ENCODE data around the gene ALKAL2. TPM values are rescaled to one million over a fixed set of nuclear protein-coding genes. Genes with fewer than 3 reads are reported as not detected.
"Not testable (repeated sequence)": the region's sequence is repeated elsewhere in the genome, so short reads cannot be mapped to it uniquely, and the experiment has no call there.

The ALKAL2 gene, protein sequence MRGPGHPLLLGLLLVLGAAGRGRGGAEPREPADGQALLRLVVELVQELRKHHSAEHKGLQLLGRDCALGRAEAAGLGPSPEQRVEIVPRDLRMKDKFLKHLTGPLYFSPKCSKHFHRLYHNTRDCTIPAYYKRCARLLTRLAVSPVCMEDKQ
- total RNA-seq, result under 1 TPM in 1 of 5 donors, not detected in 4; 0.35 TPM
- 0.07 TPM for total RNA-seq (2013)
- 0 to 0.15 (median 0) reads per million in 29 experiments for total RNA-seq

DNA sequence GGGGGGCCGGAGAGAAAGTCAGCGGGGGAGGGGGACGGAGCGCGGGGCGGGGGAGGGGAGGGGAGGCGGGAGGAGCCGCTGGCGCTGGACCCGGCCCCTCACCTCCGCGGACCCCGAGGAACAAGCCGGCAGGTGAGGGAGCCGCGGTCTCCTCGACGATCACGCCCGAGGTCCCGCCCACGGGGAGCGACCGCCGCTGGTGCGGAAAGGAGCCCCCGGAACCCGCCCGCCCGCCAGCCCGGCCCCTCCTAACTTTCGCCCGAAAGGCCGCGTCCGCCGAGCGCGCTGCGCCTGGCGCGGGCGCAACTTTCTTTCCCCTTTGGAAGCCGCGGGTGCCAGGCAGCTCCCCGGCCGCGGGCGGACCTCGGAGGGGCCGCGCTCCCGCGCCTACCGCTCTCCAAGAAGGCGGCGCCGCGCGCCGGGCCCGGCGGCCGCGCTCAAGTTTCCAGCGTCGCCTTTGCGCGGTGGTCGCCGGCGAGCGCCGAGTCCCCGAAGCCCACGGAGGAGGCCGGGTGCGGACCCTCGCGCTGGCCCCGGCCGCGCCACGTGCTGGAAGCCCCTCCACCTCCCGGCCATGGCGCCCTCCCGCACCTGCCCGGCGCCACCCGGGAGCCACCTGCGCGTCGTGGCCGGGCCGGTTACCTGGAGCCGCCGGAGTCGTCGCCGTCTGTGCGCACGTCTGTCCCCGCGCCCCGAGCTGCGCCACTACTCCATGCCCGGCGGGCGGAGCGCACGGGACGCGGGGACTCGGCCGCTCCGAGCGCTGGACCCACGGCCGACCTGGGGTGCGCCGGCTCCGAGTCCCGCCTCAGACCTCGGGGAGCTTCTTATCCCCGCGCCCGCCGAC, at the start of gene ALKAL2:
Gene ALKAL2 (minus strand): TSS at position 181 of the 847 bp plus-strand sequence. CDS start 256 bp downstream, outside the sequence.
- Histone ChIP-seq H3K27me3 (replicated peaks in 1 of 2; ENCODE audit: control insufficient read depth in 2 of 2, extremely low read depth in 1 of 2, insufficient read depth in 2 of 2, low read length in 1 of 2) (peaks cover 16 to 30% of the 10 kb centered on the region in 2 experiments), H3K27ac (ENCODE audit: low read length) (no peak within 1 kb of the TSS), H3K4me1 (ENCODE audit: control insufficient read depth in 1 of 2, extremely low read depth in 1 of 2, insufficient read depth in 2 of 2, low read length in 2 of 2) (peaks cover 9 to 24% of the 10 kb centered on the region in 2 experiments), H3K36me3 (ENCODE audit: control insufficient read depth in 2 of 2, extremely low read depth in 1 of 2, insufficient read depth in 1 of 2, low read length in 1 of 2) (no peaks in the 10 kb centered on the region), H3K9me3 (no peaks in the 10 kb centered on the region), H3K4me3 (ENCODE audit: control insufficient read depth in 1 of 2, extremely low read depth in 1 of 2, low read length in 1 of 2) (peak within 1 kb of the TSS in 1 of 2 donors; percentile 23)
- ChIA-PET CTCF (interaction anchor here (0.7 kb wide), 2 partner anchors 112 to 137 kb away, joined by 3 to 5 read pairs; no protein-coding TSS in a partner anchor), POLR2A (no interaction called here)
- ATAC-seq (replicated peaks in 1 of 4) (peak in 3 of 4 experiments; percentile 29 to 54 (median 46)), DNase-seq (peak in 1 of 35 experiments; percentile 11)
- peaks cover 5% of the 10 kb centered on the region for H3K36me3 Mint-ChIP-seq
- H3K27me3 Mint-ChIP-seq, result peaks cover 16 to 38% of the 10 kb centered on the region in 2 donors
- H3K9me3 Mint-ChIP-seq, result no peaks in the 10 kb centered on the region
- peaks cover 8 to 12% (median 8%) of the 10 kb centered on the region in 3 donors for H3K4me1 Mint-ChIP-seq
- no peak within 1 kb of the TSS for H3K27ac Mint-ChIP-seq
- H3K4me3 Mint-ChIP-seq, result peak within 1 kb of the TSS; percentile 44 to 74 (median 62)
- WGBS (ENCODE audit: insufficient coverage), result 3% methylated on average over 119 of the region's 128 CpGs

DNA sequence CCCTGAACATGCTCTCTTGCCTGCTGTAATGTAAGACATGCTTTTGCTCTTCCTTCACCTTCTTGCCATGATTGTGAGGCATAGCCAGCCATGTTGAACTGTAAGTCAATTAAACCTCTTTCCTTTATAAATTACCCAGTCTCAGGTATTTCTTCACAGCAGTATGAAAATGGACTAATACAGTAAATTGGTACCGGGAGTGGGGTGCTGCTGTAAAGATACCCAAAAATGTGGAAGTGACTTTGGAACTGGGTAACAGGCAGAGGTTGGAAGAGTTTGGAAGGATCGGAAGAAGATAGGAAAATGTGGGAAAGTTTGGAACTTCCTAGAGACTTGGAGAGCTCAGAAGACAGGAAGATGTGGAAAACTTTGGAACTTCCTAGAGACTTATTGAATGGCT, 49.1 kb upstream of the ALKAL2 start:
- ATAC-seq (replicated peaks in 1 of 4); H3K36me3 ChIP-seq (ENCODE audit: control insufficient read depth in 2 of 2, extremely low read depth in 1 of 2, insufficient read depth in 1 of 2, low read length in 1 of 2); H3K4me3 ChIP-seq (ENCODE audit: control insufficient read depth in 1 of 2, extremely low read depth in 1 of 2, low read length in 1 of 2); H3K27ac Mint-ChIP-seq; H3K4me1 Mint-ChIP-seq; H3K36me3 Mint-ChIP-seq; CTCF ChIA-PET; H3K4me3 Mint-ChIP-seq; POLR2A ChIA-PET; H3K27ac ChIP-seq (ENCODE audit: low read length); H3K4me1 ChIP-seq (ENCODE audit: control insufficient read depth in 1 of 2, extremely low read depth in 1 of 2, insufficient read depth in 2 of 2, low read length in 2 of 2); H3K9me3 ChIP-seq; DNase-seq: not testable (repeated sequence)
- H3K27me3 ChIP-seq (replicated peaks in 1 of 2; ENCODE audit: control insufficient read depth in 2 of 2, extremely low read depth in 1 of 2, insufficient read depth in 2 of 2, low read length in 1 of 2), result peaks cover 0 to 18% of the 10 kb centered on the region in 2 experiments
- H3K9me3 Mint-ChIP-seq, result peaks cover 20 to 40% (median 24%) of the 10 kb centered on the region in 3 donors
- WGBS (ENCODE audit: insufficient coverage), result 100% methylated on average over 2 of the region's 2 CpGs
- peaks cover 14 to 23% of the 10 kb centered on the region in 2 donors for H3K27me3 Mint-ChIP-seq

DNA sequence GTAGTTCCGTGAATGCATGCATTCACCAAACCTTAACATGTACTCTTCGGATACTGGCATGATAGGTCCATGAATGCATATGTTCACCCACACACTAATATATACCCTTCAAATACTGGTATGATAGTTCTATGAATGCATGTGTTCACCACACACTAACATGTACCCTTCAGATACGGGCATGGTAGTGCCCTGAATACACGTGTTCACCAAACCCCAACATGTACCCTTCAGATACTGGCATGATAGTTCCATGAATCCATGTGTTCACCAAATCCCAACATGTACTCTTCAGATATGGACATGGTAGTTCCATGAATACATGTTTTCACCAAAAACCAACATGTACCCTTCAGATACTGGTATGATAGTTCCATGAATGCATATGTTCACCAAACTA, 48.5 kb upstream of the ALKAL2 start:
- peaks cover 0 to 18% of the 10 kb centered on the region in 2 experiments for H3K27me3 ChIP-seq (replicated peaks in 1 of 2; ENCODE audit: control insufficient read depth in 2 of 2, extremely low read depth in 1 of 2, insufficient read depth in 2 of 2, low read length in 1 of 2)
- CTCF ChIA-PET, result no interaction called here
- peaks cover 4% of the 10 kb centered on the region for H3K9me3 ChIP-seq
- Mint-ChIP-seq H3K27ac (no peak overlapping the region), H3K9me3 (peaks cover 20 to 40% (median 24%) of the 10 kb centered on the region in 3 donors), H3K27me3 (peaks cover 11 to 23% of the 10 kb centered on the region in 2 donors), H3K36me3 (peaks cover 10% of the 10 kb centered on the region), H3K4me1 (no peaks in the 10 kb centered on the region), H3K4me3 (no peak overlapping the region)
- H3K36me3 ChIP-seq (ENCODE audit: control insufficient read depth in 2 of 2, extremely low read depth in 1 of 2, insufficient read depth in 1 of 2, low read length in 1 of 2), result no peaks in the 10 kb centered on the region
- no peak for ATAC-seq (replicated peaks in 1 of 4)
- H3K27ac ChIP-seq (ENCODE audit: low read length), result no peak overlapping the region
- no peak for DNase-seq
- POLR2A ChIA-PET, result no interaction called here
- WGBS (ENCODE audit: insufficient coverage), result 82% methylated on average over 2 of the region's 4 CpGs
- H3K4me1 ChIP-seq (ENCODE audit: control insufficient read depth in 1 of 2, extremely low read depth in 1 of 2, insufficient read depth in 2 of 2, low read length in 2 of 2), result no peaks in the 10 kb centered on the region
- H3K4me3 ChIP-seq (ENCODE audit: control insufficient read depth in 1 of 2, extremely low read depth in 1 of 2, low read length in 1 of 2), result no peak overlapping the region

DNA sequence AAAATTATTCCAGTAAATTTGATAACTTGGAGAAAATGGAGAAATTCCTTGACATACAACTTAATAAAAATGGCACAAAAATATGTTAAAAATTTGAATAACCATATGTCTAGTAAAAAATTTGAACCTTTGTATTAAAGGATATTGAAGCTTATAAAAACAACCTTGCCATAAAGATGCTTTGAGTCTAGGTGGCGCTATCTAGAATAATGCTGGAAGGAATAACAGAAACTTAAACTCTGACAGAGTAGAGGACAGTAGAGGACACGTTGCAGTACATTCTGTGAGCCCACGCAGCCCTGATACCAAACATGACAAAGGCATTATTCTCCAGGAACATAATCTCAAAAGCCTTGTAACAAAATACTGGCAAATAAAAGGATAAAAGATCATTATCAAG, 44.7 kb upstream of the ALKAL2 start:
- peaks cover 2% of the 10 kb centered on the region for H3K9me3 ChIP-seq
- no CpG with 5 or more reads among the region's 3 CpGs for WGBS (ENCODE audit: insufficient coverage)

DNA sequence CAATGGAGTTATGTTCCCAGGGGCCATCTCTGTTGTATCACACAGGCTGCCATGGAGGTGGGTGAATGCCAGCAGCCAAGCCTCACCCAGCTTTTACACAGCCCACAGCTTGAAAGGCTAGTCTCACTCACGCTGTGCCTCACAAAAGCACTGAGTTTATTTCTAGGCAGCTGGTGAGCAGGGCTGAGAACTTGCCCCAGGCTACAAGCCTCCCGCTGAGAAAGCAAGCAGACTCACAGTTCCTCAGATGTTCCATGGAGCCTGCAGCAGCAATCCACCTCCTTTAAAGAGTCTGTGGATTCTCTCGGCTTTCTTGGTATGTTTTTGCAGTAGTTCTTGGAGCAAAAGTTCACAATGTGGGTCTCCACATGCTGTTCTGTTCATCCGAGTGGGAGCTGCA, 40.9 kb upstream of the ALKAL2 start:
- Mint-ChIP-seq H3K27ac (no peak overlapping the region), H3K9me3 (peaks cover 6 to 23% (median 8%) of the 10 kb centered on the region in 3 donors), H3K4me1 (no peaks in the 10 kb centered on the region), H3K36me3 (peaks cover 10% of the 10 kb centered on the region), H3K27me3 (peaks cover 20 to 32% of the 10 kb centered on the region in 2 donors), H3K4me3 (no peak overlapping the region)
- no peak for ATAC-seq (replicated peaks in 1 of 4)
- Histone ChIP-seq H3K4me3 (ENCODE audit: control insufficient read depth in 1 of 2, extremely low read depth in 1 of 2, low read length in 1 of 2) (no peak overlapping the region), H3K9me3 (no peaks in the 10 kb centered on the region), H3K36me3 (ENCODE audit: control insufficient read depth in 2 of 2, extremely low read depth in 1 of 2, insufficient read depth in 1 of 2, low read length in 1 of 2) (no peaks in the 10 kb centered on the region), H3K4me1 (ENCODE audit: control insufficient read depth in 1 of 2, extremely low read depth in 1 of 2, insufficient read depth in 2 of 2, low read length in 2 of 2) (no peaks in the 10 kb centered on the region), H3K27ac (ENCODE audit: low read length) (no peak overlapping the region), H3K27me3 (replicated peaks in 1 of 2; ENCODE audit: control insufficient read depth in 2 of 2, extremely low read depth in 1 of 2, insufficient read depth in 2 of 2, low read length in 1 of 2) (peaks cover 0 to 10% of the 10 kb centered on the region in 2 experiments)
- POLR2A ChIA-PET, result no interaction called here
- CTCF ChIA-PET, result no interaction called here
- no peak for DNase-seq
- WGBS (ENCODE audit: insufficient coverage), result 100% methylated on average over 1 of the region's 4 CpGs

More for the DNA sequence above, 44.7 kb upstream of the ALKAL2 start:
- DNase-seq (no peak), ATAC-seq (replicated peaks in 1 of 4) (no peak)
- H3K4me1 Mint-ChIP-seq, result no peaks in the 10 kb centered on the region
- H3K4me3 Mint-ChIP-seq, result no peak overlapping the region
- H3K27ac ChIP-seq (ENCODE audit: low read length), result no peak overlapping the region
- POLR2A ChIA-PET, result no interaction called here
- peaks cover 11% of the 10 kb centered on the region for H3K36me3 Mint-ChIP-seq
- no peak overlapping the region for H3K4me3 ChIP-seq (ENCODE audit: control insufficient read depth in 1 of 2, extremely low read depth in 1 of 2, low read length in 1 of 2)
- CTCF ChIA-PET, result interaction anchor here in 1 of 2 donors (0.6 kb wide), 2 partner anchors 13 to 304 kb away, joined by 3 to 4 read pairs; no protein-coding TSS in a partner anchor
- no peak overlapping the region for H3K27ac Mint-ChIP-seq
- peaks cover 15 to 33% (median 20%) of the 10 kb centered on the region in 3 donors for H3K9me3 Mint-ChIP-seq
- peaks cover 0 to 12% of the 10 kb centered on the region in 2 experiments for H3K27me3 ChIP-seq (replicated peaks in 1 of 2; ENCODE audit: control insufficient read depth in 2 of 2, extremely low read depth in 1 of 2, insufficient read depth in 2 of 2, low read length in 1 of 2)
- peaks cover 20 to 33% of the 10 kb centered on the region in 2 donors for H3K27me3 Mint-ChIP-seq
- H3K36me3 ChIP-seq (ENCODE audit: control insufficient read depth in 2 of 2, extremely low read depth in 1 of 2, insufficient read depth in 1 of 2, low read length in 1 of 2), result no peaks in the 10 kb centered on the region
- no peaks in the 10 kb centered on the region for H3K4me1 ChIP-seq (ENCODE audit: control insufficient read depth in 1 of 2, extremely low read depth in 1 of 2, insufficient read depth in 2 of 2, low read length in 2 of 2)

DNA sequence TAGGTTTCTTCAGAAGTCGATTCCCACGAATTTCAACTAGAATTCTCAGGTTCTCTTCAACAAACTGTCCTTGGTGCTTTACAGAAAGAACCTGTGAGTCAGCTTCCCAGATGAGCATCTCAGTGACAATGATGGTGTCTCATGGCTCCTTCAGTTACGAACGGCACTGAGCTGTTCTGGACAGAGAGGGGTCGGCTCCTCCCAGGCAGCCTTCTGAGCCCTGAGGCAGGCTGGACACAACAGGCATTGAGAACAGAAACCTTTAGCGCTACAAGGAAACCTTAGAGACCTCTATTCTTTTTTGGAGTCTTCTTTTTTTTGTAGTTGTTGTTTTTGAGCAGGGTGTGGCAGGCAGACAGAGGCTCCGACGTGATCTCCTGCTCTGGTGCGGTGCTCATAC, 35.1 kb upstream of the ALKAL2 start:
- Histone ChIP-seq H3K36me3 (ENCODE audit: control insufficient read depth in 2 of 2, extremely low read depth in 1 of 2, insufficient read depth in 1 of 2, low read length in 1 of 2) (no peaks in the 10 kb centered on the region), H3K4me3 (ENCODE audit: control insufficient read depth in 1 of 2, extremely low read depth in 1 of 2, low read length in 1 of 2) (no peak overlapping the region), H3K4me1 (ENCODE audit: control insufficient read depth in 1 of 2, extremely low read depth in 1 of 2, insufficient read depth in 2 of 2, low read length in 2 of 2) (peaks cover 0 to 14% of the 10 kb centered on the region in 2 experiments), H3K27me3 (replicated peaks in 1 of 2; ENCODE audit: control insufficient read depth in 2 of 2, extremely low read depth in 1 of 2, insufficient read depth in 2 of 2, low read length in 1 of 2) (peaks cover 0 to under 1% of the 10 kb centered on the region in 2 experiments), H3K27ac (ENCODE audit: low read length) (no peak overlapping the region), H3K9me3 (no peaks in the 10 kb centered on the region)
- peaks cover 9 to 16% (median 10%) of the 10 kb centered on the region in 3 donors for H3K4me1 Mint-ChIP-seq
- H3K27me3 Mint-ChIP-seq, result peaks cover 3 to 16% of the 10 kb centered on the region in 2 donors
- POLR2A ChIA-PET, result no interaction called here
- no peak overlapping the region for H3K27ac Mint-ChIP-seq
- CTCF ChIA-PET, result no interaction called here
- 96% methylated on average over 6 of the region's 9 CpGs for WGBS (ENCODE audit: insufficient coverage)
- peaks cover 6% of the 10 kb centered on the region for H3K36me3 Mint-ChIP-seq
- DNase-seq (no peak), ATAC-seq (replicated peaks in 1 of 4) (no peak)
- peaks cover 6 to 18% (median 8%) of the 10 kb centered on the region in 3 donors for H3K9me3 Mint-ChIP-seq
- no peak overlapping the region for H3K4me3 Mint-ChIP-seq
